SK-N-SH treated with all-trans-retinoic acid at 6 μM for 48 hours (cell line): ENCODE measurements around the gene TSPAN3.

ENCODE experiments used
- ATAC-seq: fragments of 200-7000 bp; cut with Tn5 transposase; 3 replicates; pipeline ENCODE4 v1.9.1; 2020; ENCODE audit warnings: mild to moderate bottlenecking, moderate library complexity
- ARNTL ChIP-seq: fragments of 450-650 bp; formaldehyde crosslinking; IDR thresholded peaks from 2 replicates; pipeline ENCODE4 v1.5.0; 2020; ENCODE audit warnings: low read depth, mild to moderate bottlenecking, moderate library complexity, borderline replicate concordance
- BACH2 ChIP-seq: fragments of 250-450 bp; sonication (Bioruptor Pico); IDR thresholded peaks from 2 replicates; pipeline ENCODE4 v1.9.0; 2021; ENCODE audit warnings: mild to moderate bottlenecking, borderline replicate concordance
- ESRRG ChIP-seq: fragments of 250-450 bp; sonication (Bioruptor Pico); IDR thresholded peaks from 2 replicates; pipeline ENCODE4 v1.6.1; 2021; ENCODE audit warnings: mild to moderate bottlenecking
- GLIS3 ChIP-seq: fragments of 250-450 bp; sonication (Bioruptor Pico); IDR thresholded peaks from 2 replicates; pipeline ENCODE4 v1.5.0; 2020; ENCODE audit warnings: mild to moderate bottlenecking, moderate library complexity
- ISL1 ChIP-seq: fragments of 250-450 bp; sonication (Bioruptor Pico); IDR thresholded peaks from 2 replicates; pipeline ENCODE4 v2.1.2; 2022; ENCODE audit warnings: mild to moderate bottlenecking, moderate library complexity
- OSR1 ChIP-seq: fragments of 250-450 bp; sonication (Bioruptor Pico); IDR thresholded peaks from 2 replicates; pipeline ENCODE4 v1.8.0; 2022; ENCODE audit warnings: moderate library complexity, mild to moderate bottlenecking, inconsistent platforms
- PPARA ChIP-seq: fragments of 250-450 bp; sonication (Bioruptor Pico); IDR thresholded peaks from 2 replicates; pipeline ENCODE4 v1.5.0; 2020; ENCODE audit warnings: mild to moderate bottlenecking, borderline replicate concordance
- RARB ChIP-seq: fragments of 250-450 bp; sonication (Bioruptor Pico); IDR thresholded peaks from 2 replicates; pipeline ENCODE4 v1.8.0; 2021; ENCODE audit warnings: mild to moderate bottlenecking, moderate library complexity
- SNAI2 ChIP-seq: fragments of 250-450 bp; sonication (Bioruptor Pico); IDR thresholded peaks from 2 replicates; pipeline ENCODE4 v1.5.0; 2020; ENCODE audit warnings: mild to moderate bottlenecking, moderate library complexity
- TCF4 ChIP-seq: fragments of 250-450 bp; sonication (Bioruptor Pico); IDR thresholded peaks from 2 replicates; pipeline ENCODE4 v1.8.0; 2021; ENCODE audit warnings: mild to moderate bottlenecking, moderate library complexity, borderline replicate concordance
- TOX ChIP-seq: fragments of 250-450 bp; sonication (Bioruptor Pico); IDR thresholded peaks from 2 replicates; pipeline ENCODE4 v1.8.0; 2021; ENCODE audit warnings: mild to moderate bottlenecking, moderate library complexity, borderline replicate concordance
- TSHZ2 ChIP-seq: fragments of 250-450 bp; sonication (Bioruptor Pico); IDR thresholded peaks from 2 replicates; pipeline ENCODE4 v1.5.0; 2020; ENCODE audit warnings: mild to moderate bottlenecking, moderate library complexity
- ZC3H10 ChIP-seq: fragments of 250-450 bp; sonication (Bioruptor Pico); IDR thresholded peaks from 2 replicates; pipeline ENCODE4 v1.5.1; 2021; ENCODE audit warnings: mild to moderate bottlenecking, moderate library complexity
- ZFP30 ChIP-seq: fragments of 450-650 bp; formaldehyde crosslinking; IDR thresholded peaks from 2 replicates; pipeline ENCODE4 v1.5.0; 2022; ENCODE audit warnings: mild to moderate bottlenecking, moderate library complexity
- ZNF565 ChIP-seq: fragments of 450-650 bp; formaldehyde crosslinking; conservative IDR thresholded peaks from 2 replicates; pipeline ENCODE4 v1.5.0; 2020; ENCODE audit warnings: low read depth, mild to moderate bottlenecking, moderate library complexity
- ZNF8 ChIP-seq: fragments of 450-650 bp; formaldehyde crosslinking; IDR thresholded peaks from 2 replicates; pipeline ENCODE4 v1.5.0; 2020; ENCODE audit warnings: mild to moderate bottlenecking, moderate library complexity
- TF ChIP-seq, protein P1 (sequence below): fragments of 250-450 bp; sonication (Bioruptor Pico); IDR thresholded peaks from 2 replicates; pipeline ENCODE4 v1.8.0; 2020; ENCODE audit warnings: mild to moderate bottlenecking, moderate library complexity, borderline replicate concordance
- TF ChIP-seq, protein P2 (sequence below): fragments of 250-450 bp; sonication (Bioruptor Pico); IDR thresholded peaks from 2 replicates; pipeline ENCODE4 v1.8.0; 2021; ENCODE audit warnings: low read depth, mild to moderate bottlenecking, moderate library complexity, borderline replicate concordance
- TF ChIP-seq, protein P3 (sequence below): fragments of 250-450 bp; sonication (Bioruptor Pico); IDR thresholded peaks from 2 replicates; pipeline ENCODE4 v1.5.1; 2021; ENCODE audit warnings: mild to moderate bottlenecking, moderate library complexity

The TSPAN3 gene

DNA sequence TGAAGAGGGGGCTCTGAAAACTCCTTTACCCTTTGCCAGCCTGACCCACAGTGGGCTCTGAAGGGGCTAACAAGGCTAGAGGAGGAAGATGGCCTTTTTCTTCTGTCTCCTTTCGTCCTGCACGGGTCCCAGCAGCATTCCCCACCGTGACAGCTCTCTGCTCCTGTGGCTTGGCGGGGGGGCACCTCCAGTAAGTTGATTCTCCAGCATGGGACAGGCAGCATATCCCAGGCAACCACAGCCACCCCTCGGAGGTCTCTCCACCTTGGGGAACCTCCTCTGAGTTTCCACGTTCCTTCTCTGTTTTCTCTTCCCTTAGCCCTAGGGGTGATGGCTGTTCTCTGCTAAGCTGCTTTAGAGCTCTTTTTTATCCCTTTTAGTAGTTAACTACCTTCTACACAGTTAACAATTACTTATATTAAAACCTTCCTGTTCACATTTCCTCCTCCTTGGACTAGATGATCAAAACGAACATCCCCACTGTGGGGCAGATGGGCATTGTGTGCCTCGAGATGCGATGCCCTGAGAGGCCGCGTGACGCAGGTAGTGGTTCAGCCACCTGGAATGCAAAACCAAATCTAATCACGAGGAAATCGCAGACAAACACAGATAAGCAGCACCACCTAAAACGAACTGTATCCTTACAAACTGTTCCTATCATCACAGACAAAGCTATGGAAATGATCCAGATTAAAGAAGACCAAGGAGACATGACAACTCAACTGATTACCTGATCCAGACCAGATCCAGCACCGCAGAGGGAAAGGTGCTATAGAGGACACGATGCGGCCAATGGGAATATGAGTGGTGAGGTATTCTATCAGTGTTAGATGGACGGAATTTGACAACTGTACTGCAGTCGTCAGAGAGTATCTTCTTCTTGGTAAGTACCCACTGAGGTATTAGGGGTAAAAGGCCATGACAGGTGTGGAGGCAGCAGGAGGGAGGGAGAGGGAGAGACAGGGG, 27.7 kb downstream of the TSPAN3 start (continued):
- TF ChIP-seq, protein P1, sequence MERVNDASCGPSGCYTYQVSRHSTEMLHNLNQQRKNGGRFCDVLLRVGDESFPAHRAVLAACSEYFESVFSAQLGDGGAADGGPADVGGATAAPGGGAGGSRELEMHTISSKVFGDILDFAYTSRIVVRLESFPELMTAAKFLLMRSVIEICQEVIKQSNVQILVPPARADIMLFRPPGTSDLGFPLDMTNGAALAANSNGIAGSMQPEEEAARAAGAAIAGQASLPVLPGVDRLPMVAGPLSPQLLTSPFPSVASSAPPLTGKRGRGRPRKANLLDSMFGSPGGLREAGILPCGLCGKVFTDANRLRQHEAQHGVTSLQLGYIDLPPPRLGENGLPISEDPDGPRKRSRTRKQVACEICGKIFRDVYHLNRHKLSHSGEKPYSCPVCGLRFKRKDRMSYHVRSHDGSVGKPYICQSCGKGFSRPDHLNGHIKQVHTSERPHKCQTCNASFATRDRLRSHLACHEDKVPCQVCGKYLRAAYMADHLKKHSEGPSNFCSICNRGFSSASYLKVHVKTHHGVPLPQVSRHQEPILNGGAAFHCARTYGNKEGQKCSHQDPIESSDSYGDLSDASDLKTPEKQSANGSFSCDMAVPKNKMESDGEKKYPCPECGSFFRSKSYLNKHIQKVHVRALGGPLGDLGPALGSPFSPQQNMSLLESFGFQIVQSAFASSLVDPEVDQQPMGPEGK (CRISPR knock-in tag): no peak
- TF ChIP-seq, protein P2, sequence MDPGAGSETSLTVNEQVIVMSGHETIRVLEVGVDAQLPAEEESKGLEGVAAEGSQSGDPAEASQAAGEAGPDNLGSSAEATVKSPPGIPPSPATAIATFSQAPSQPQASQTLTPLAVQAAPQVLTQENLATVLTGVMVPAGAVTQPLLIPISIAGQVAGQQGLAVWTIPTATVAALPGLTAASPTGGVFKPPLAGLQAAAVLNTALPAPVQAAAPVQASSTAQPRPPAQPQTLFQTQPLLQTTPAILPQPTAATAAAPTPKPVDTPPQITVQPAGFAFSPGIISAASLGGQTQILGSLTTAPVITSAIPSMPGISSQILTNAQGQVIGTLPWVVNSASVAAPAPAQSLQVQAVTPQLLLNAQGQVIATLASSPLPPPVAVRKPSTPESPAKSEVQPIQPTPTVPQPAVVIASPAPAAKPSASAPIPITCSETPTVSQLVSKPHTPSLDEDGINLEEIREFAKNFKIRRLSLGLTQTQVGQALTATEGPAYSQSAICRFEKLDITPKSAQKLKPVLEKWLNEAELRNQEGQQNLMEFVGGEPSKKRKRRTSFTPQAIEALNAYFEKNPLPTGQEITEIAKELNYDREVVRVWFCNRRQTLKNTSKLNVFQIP (CRISPR knock-in tag): no peak

DNA sequence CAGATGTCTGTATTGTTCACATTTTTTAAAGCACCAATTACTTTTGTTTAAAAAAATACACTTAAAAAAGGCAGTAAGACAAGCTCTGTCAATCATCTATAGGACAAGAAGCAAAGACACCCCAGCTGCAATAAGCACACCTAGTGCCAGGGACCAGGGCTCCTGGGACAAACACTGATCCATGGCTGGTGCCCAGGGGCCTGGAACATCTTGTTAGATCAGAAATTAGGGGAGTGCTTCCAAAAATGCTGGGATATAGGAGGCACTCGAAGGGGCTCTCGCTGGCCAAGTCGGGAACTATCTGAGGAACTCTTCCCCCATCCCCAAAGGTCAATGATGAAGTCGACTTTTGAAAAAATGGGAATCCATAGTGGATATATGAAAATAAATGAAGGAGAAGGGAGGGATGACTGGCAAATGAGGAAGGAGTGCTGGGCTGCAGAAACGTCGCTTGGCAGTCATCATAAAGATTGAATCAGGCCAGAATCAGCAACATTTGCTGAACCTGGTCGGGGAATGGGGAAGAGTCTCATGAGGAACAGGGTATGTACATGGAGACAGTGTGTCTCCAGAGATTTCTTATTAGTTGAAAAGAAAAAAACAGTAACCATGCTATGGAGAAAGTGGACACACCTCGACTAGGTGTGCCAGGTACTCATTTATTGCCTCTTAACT, 28.5 kb downstream of the TSPAN3 start:
- TF ChIP-seq OSR1 (CRISPR knock-in tag) (no peak), ISL1 (CRISPR knock-in tag) (no peak), TOX (CRISPR knock-in tag) (no peak), SNAI2 (CRISPR knock-in tag) (no peak), TCF4 (CRISPR knock-in tag) (no peak), ARNTL (no peak), RARB (CRISPR knock-in tag) (no peak), ZNF8 (CRISPR knock-in tag) (no peak), ZC3H10 (CRISPR knock-in tag) (no peak), ZFP30 (CRISPR knock-in tag) (no peak), PPARA (CRISPR knock-in tag) (no peak), BACH2 (CRISPR knock-in tag) (no peak), ZNF565 (no peak), TSHZ2 (CRISPR knock-in tag) (no peak)
- TF ChIP-seq, protein P1 (CRISPR knock-in tag): no peak
- TF ChIP-seq, protein P3, sequence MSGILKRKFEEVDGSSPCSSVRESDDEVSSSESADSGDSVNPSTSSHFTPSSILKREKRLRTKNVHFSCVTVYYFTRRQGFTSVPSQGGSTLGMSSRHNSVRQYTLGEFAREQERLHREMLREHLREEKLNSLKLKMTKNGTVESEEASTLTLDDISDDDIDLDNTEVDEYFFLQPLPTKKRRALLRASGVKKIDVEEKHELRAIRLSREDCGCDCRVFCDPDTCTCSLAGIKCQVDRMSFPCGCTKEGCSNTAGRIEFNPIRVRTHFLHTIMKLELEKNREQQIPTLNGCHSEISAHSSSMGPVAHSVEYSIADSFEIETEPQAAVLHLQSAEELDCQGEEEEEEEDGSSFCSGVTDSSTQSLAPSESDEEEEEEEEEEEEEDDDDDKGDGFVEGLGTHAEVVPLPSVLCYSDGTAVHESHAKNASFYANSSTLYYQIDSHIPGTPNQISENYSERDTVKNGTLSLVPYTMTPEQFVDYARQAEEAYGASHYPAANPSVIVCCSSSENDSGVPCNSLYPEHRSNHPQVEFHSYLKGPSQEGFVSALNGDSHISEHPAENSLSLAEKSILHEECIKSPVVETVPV: no peak
- TF ChIP-seq, all 23 proteins: peak for 0

GRCh38 chr15:77040673-77041072, 30.2 kb downstream of the TSPAN3 start:
- ATAC-seq: no peak
- no peak for TF ChIP-seq RARB (CRISPR knock-in tag)
- no peak for TF ChIP-seq TSHZ2 (CRISPR knock-in tag)
- no peak for TF ChIP-seq BACH2 (CRISPR knock-in tag)
- no peak for TF ChIP-seq GLIS3
- TF ChIP-seq TCF4 (CRISPR knock-in tag): no peak
- no peak for TF ChIP-seq PPARA (CRISPR knock-in tag)
- TF ChIP-seq ZFP30 (CRISPR knock-in tag): no peak
- no peak for TF ChIP-seq OSR1 (CRISPR knock-in tag)
- no peak for TF ChIP-seq SNAI2 (CRISPR knock-in tag)
- TF ChIP-seq ZC3H10 (CRISPR knock-in tag): no peak
- no peak for TF ChIP-seq ZNF565
- no peak for TF ChIP-seq ESRRG (CRISPR knock-in tag)

More for the DNA sequence above, 28.5 kb downstream of the TSPAN3 start:
- no peak for ATAC-seq
